ENCODE results near the gene PCDHGA11.

- no peak for TF ChIP-seq EZH2phosphoT487 (IDR thresholded peaks at IDR 0.05; ENCODE audit: low read depth)
- TF ChIP-seq CTCF (IDR thresholded peaks at IDR 0.05; ENCODE audit: low read depth, low read length) = no peak
Measured at GRCh38 chr5:141373673-141374317, 47.1 kb upstream of the PCDHGA11 start, which contains the start of gene PCDHGA6.
